ENCODE data around the gene DENND4C.
A peak's percentile ranks its signal among the peaks of the same experiment; 100 is the strongest.
"Not testable (repeated sequence)": the region's sequence is repeated elsewhere in the genome, so short reads cannot be mapped to it uniquely, and the experiment has no call there.

DENND4C gene

DNA sequence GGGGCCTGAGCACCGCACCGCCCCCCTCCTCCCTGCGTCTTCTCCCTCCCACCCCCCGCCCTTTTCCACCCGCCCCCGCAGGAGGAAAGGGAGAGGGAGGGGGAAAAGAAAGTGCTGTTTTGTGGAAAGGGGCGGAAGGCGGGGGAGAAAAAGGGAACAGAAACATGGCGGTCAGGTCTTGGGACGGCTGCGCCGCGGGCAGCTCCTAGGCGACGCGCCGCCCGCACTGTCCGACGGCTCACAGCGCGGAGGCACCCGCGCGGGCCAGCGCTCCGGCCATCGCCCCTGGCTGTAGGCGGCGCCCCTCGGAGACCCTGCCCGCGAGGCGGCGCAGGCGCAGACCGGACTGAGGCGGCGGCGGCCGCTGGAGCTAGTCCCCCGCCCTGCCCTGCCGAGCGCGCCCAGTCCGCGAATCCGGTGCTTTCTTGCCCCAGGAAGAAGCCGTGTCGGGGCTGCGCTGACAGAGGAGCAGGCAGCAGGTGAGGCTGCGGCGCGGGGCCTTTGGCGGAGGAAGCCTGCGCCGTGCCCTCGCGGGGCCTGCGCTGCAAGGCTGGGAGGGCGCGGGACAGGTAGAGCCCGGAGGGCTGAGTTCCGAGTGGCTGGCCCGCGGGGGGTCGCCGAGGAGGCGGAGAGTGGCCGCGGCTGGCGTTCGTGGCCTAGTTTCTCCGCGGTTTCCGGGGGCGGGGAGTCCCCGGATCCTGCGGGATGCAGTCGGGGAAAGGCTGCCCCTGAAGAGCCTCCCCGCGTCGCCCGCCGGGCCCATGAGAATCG lies at the start of gene DENND4C:
Gene DENND4C (plus strand): TSS at position 339 of the 771 bp plus-strand sequence. CDS start 45,482 bp downstream, outside the sequence.
- DNase-seq, result peak; percentile 66 to 97 (median 80)
- intact Hi-C loops (cut with DNase I), result loop anchor here (2.0 to 10.0 kb wide), 2 partner anchors 126 to 148 kb away; partner anchors contain the start of gene HAUS6

- intact Hi-C loops (cut with DNase I), result no loop called here
- DNase-seq, result no peak
These were observed 49.5 kb upstream of the DENND4C start for GRCh38 chr9:19180991-19181390.

- intact Hi-C loops (cut with DNase I), result no loop called here
- no peak for DNase-seq
These were observed 48.9 kb upstream of the DENND4C start for GRCh38 chr9:19181561-19181960.

DNA sequence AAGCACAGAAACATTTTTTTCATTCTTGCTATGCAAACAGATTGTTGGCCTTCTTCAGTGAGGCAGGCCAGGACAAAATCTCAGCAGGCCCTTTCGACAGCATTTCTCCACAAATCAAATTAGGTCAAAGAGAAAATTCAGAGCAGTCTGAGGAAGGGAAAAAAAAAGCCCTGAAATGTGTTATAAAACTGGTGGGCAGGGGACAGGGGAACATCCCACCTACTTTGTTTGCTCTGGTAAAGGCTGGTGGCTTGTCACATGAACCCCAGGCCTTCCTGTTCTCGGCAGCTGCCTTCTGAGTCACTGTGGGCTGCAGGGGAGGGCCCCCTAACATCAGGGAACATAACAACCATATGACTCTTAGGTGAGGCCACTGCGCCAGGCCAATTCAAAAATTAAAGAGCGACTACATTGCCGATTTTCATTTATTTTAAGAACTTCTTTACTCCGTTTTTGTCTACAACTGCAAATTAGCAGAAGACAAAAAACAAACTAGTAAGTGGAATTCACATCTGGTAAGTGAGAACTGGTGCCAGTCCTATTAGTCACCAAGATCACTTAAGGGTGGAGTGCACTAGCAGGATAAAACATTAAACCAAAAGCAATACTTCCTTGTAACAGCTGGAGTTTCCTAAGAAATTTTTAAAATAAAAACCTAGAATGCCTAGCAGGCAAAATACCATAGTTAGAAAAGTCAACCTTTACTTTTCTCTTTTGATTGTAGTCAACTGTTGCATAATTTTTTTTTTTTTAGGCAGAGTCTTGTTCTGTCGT lies 46.2 kb upstream of the DENND4C start:
- peak in 4 of 10 donors; percentile 31 to 82 (median 38) for DNase-seq
- intact Hi-C loops (cut with DNase I), result no loop called here

GRCh38 chr9:19185191-19185590 lies 45.3 kb upstream of the DENND4C start:
- intact Hi-C loops (cut with DNase I), result no loop called here
- DNase-seq, result no peak

- no peak for DNase-seq
- intact Hi-C loops (cut with DNase I), result no loop called here
These were observed 44.3 kb upstream of the DENND4C start for GRCh38 chr9:19186232-19186631.

GRCh38 chr9:19188771-19189170 lies 41.7 kb upstream of the DENND4C start:
- intact Hi-C loops (cut with DNase I), result no loop called here
- no peak for DNase-seq

GRCh38 chr9:19192202-19193028 lies 38.1 kb upstream of the DENND4C start:
- no peak for DNase-seq

DNA sequence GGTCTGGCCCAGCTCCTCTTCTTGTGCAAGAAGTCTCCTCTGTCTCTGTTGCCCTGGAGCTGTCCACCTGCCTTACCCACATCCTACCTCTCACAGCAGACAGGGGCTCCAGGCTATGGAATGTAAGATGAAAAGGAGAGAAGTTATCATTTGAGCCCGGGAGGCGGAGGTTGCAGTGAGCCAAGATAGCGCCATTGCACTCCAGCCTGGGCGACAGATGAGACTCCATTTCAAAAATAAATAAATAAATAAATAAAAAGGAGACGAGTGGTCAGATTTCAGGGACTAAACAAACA lies 37.5 kb upstream of the DENND4C start:
- intact Hi-C loops (cut with DNase I), result no loop called here

More at GRCh38 chr9:19192202-19193028, 38.1 kb upstream of the DENND4C start:
- intact Hi-C loops (cut with DNase I), result no loop called here

GRCh38 chr9:19193358-19193973 lies 37.0 kb upstream of the DENND4C start:
- intact Hi-C loops (cut with DNase I); DNase-seq: not testable (repeated sequence)

More for the DNA sequence above, 37.5 kb upstream of the DENND4C start:
- DNase-seq, result no peak

- intact Hi-C loops (cut with DNase I), result no loop called here
These were observed 32.1 kb upstream of the DENND4C start for GRCh38 chr9:19198406-19198805.

DNA sequence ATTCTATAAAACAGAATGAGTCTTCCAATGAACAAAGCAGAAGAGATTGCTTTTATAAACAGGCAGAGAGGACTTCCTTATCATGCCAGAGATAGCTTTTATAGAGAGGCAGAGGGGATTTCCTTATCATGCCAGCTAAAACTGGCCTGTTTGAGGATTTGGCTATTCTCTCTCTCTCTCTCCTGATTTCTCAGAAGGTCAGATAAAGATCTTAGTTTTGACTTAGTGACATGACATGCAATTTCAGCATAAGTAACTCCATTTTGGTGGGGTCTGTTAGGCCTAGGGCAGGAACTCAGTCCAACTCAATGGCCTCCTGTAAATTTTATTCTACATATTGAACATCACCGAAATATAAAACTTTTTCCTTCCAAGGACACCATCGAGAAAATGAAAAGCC lies 31.5 kb upstream of the DENND4C start:
- intact Hi-C loops (cut with DNase I), result no loop called here
- no peak for DNase-seq

More at GRCh38 chr9:19198406-19198805, 32.1 kb upstream of the DENND4C start:
- DNase-seq, result no peak

GRCh38 chr9:19200229-19200628 lies 30.3 kb upstream of the DENND4C start:
- no peak for DNase-seq
- intact Hi-C loops (cut with DNase I), result no loop called here

DNA sequence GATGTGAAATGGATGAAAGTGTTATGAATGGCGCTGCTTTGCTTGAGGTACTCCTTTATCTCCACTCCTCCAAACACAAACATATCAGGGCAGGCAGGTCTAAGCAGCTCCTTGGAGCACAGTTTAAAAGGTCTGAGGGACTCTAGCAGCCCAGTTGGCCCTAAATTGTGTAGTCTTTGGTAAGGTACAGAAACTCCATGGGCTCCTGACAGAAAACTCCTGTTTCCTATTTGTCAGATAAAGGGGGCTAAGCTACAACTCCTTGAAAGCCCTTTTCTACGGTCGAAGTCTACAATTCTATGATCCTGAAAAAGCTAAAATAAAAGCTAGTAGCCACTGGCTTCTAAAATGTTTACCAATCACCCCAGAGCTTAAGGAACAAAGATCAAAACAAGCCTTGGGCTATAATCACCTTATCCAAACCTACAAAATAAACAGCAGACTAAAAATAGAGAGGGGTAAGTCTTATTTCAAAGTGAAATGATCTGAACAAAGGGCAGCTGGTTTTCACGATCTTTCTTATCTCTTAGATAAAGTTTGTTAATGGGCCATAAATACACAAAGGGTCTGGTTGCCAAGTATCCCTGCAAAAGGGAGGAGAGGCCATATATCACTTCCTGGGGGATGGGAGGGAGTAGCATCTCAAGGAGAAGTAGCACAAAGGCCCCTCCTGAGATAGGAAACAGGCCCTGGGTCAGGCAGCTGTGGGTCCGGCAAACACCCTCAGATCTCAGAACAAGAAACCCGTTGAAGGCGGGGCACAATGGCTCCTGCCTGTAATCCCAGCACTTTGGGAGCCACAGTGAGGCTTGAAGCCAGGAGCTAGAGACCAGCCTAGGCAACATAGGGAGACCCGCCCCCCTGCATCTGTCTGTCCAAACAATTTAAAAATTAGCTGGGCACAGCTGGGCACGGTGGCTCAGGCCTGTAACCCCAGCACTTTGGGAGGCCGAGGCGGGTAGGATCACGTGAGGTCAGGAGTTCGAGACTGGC lies 28.3 kb upstream of the DENND4C start:
- no peak for DNase-seq
- intact Hi-C loops (cut with DNase I), result no loop called here

GRCh38 chr9:19203058-19203457 lies 27.4 kb upstream of the DENND4C start:
- intact Hi-C loops (cut with DNase I), result no loop called here
- no peak for DNase-seq

DNA sequence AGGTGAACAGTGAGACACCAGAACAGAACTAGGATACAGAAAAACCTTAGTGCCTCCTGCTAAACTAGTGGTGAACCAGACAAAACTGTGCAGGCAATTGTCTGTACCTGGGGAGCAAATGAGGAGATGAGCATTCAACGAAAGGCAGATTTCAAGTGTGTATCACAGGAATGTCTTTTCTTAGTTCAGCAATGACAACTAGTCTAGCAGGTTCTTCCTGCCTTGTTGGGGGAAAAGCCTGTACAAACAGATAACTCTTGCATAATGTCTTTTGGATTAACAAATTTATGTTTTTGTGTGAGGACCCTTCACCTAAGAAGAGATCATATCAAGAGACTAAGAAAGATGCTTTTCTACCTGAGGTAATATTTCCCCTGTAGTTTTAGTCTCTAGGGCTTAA lies 21.8 kb upstream of the DENND4C start:
- DNase-seq, result no peak
- intact Hi-C loops (cut with DNase I), result no loop called here

GRCh38 chr9:19209188-19209587 lies 21.3 kb upstream of the DENND4C start:
- intact Hi-C loops (cut with DNase I), result no loop called here
- DNase-seq, result no peak

DNA sequence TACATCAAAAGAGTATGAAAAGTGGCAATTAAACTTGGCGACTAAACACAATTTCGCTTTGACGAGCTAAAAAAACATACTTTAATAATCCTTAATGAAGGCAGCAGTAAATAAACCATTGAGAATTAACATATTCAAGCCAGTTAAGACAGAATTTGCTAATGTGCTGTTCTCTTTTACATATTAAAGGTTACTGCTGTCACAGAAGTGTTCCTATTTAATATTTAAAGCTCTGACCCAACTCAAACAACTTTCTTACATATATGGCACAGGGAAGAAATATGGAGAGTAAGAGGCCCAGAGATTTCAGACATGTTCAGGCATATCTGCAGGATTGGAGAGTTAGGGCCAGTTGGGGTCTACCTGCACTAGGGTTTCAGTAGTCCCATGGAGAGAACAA lies 16.7 kb upstream of the DENND4C start:
- intact Hi-C loops (cut with DNase I), result no loop called here
- DNase-seq, result no peak

DNA sequence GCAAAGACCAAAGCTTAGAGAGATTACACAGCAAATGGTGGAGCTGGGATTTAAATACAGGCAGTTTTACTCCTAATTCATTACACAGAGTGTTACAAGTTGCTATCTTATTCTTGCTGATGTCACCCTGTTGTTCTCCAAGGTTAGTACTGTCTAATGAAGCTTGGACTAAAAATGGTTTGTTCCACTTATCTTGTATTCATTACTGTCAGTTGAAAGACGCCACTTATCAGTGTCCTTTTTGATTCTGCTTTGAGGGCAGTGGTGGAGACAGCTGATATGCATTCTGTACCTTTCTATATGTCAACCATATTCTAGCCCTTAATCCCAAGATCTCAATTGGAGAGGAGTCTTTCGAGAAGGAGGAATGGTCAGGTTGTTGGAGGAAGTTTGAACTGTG lies 14.0 kb upstream of the DENND4C start:
- no peak for DNase-seq
- intact Hi-C loops (cut with DNase I), result no loop called here
